Karpas-422 (cell line): ENCODE results near the gene PNMA3. TPM values are rescaled to one million over a fixed set of nuclear protein-coding genes. Genes with fewer than 3 reads are reported as not detected.
"Not testable (repeated sequence)": the region's sequence is repeated elsewhere in the genome, so short reads cannot be mapped to it uniquely, and the experiment has no call there.

Source experiments
- DNase-seq: peaks from one replicate; pipeline ENCODE4 v3.0.0-alpha.2; 2015
- H2AFZ ChIP-seq: fragments of 200-600 bp; sonication (generic); 2 replicates; pipeline ENCODE4 v1.6.1; 2014; ENCODE audit warnings: antibody characterized with exemption, low read length, mixed read lengths
- H3K27ac ChIP-seq: fragments of 200-600 bp; sonication (generic); 2 replicates; pipeline ENCODE4 v1.5.1; 2014; ENCODE audit warnings: mild to moderate bottlenecking, low read length, moderate library complexity
- H3K27me3 ChIP-seq: fragments of 200-600 bp; sonication (generic); 2 replicates; pipeline ENCODE4 v1.6.1; 2014; ENCODE audit warnings: low read length, mixed read lengths
- H3K36me3 ChIP-seq: fragments of 200-600 bp; sonication (generic); 2 replicates; pipeline ENCODE4 v1.6.1; 2014; ENCODE audit warnings: low read length, mixed read lengths; ENCODE audit not compliant: insufficient read depth
- H3K4me1 ChIP-seq: fragments of 200-600 bp; sonication (generic); 2 replicates; pipeline ENCODE4 v1.6.1; 2014; ENCODE audit warnings: mild to moderate bottlenecking, low read length, mixed read lengths
- H3K4me2 ChIP-seq: fragments of 200-600 bp; sonication (generic); 2 replicates; pipeline ENCODE4 v1.6.1; 2014; ENCODE audit warnings: low read length, low read depth, mild to moderate bottlenecking; ENCODE audit not compliant: poor library complexity, severe bottlenecking
- H3K4me3 ChIP-seq: fragments of 200-600 bp; sonication (generic); 2 replicates; pipeline ENCODE4 v1.5.1; 2014; ENCODE audit warnings: mild to moderate bottlenecking, antibody characterized with exemption, low read length, mixed read lengths
- H3K79me2 ChIP-seq: fragments of 200-600 bp; sonication (generic); 2 replicates; pipeline ENCODE4 v1.6.1; 2014; ENCODE audit warnings: mild to moderate bottlenecking, low read length, mixed read lengths
- H3K9ac ChIP-seq: fragments of 200-600 bp; sonication (generic); 2 replicates; pipeline ENCODE4 v1.6.0; 2014; ENCODE audit warnings: low read length
- H3K9me2 ChIP-seq: fragments of 200-600 bp; sonication (generic), shearing (Covaris generic); replicated peaks from 2 replicates; pipeline ENCODE4 v1.6.0; 2014; ENCODE audit warnings: mild to moderate bottlenecking, low read length, moderate library complexity; ENCODE audit not compliant: insufficient read depth
- H3K9me3 ChIP-seq: fragments of 300-700, 200-600 bp; sonication (generic); 2 replicates; pipeline ENCODE4 v1.6.1; 2014; ENCODE audit warnings: low read length, mixed read lengths
- H4K20me1 ChIP-seq: fragments of 200-600 bp; sonication (generic); 2 replicates; pipeline ENCODE4 v1.6.1; 2014; ENCODE audit warnings: mild to moderate bottlenecking, antibody characterized with exemption, low read length, low read depth; ENCODE audit not compliant: insufficient read depth
- small RNA-seq: library from RNA; depleted of rRNA; stranded (forward); fragments of <200 nt; gene quantifications from one replicate; pipeline ENCODE3, GENCODE V24; 2014
- total RNA-seq: library from RNA; depleted of rRNA; stranded (reverse); fragments of >200 nt; shearing (Covaris generic); gene quantifications from 2 replicates; pipeline ENCODE4 v1.2.3, GENCODE V29; 2014; ENCODE audit warnings: low replicate concordance; rRNA removed

Gene PNMA3
- total RNA-seq, 1 experiment from 2014 or later: not detected

DNA sequence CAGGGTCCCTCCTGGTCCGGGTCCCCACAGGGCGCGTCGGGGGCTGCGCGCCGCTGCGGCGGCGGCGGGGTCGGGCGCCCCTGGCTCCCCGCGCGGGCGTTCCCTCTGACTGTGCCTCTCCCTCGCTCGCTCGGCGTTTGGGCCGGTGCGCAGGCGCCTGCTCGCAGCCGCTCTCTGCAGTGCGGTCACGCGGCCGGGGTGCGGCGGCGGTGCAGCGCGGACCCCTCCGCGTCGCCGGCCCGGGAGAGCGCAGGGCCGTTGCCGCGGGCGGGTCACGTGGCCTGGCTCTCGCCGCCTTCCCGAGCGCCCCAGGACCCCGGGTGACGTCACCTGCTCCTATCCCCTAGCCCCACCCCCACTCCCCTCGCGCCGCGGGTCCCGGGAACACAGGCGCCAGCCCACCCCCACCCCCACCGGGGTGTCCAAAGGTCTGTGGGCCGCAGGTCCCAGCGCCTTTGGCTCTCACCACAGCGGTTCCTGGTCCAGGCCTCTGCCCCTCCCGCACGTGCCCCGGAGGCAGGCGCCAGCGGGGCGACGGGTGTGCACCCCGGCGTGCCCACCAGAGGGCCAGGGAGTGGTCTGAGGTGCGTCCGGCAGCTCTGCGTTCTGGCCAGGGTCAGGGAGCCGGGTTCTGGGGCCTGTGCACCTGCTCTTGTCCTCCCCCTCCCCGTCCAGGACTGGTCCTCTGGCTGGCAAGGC, 21.3 kb downstream of the PNMA3 start:
- not testable (repeated sequence) for DNase-seq, H3K27me3 ChIP-seq, H3K9me2 ChIP-seq, H3K36me3 ChIP-seq, H3K4me3 ChIP-seq, H3K79me2 ChIP-seq, H2AFZ ChIP-seq, H3K4me1 ChIP-seq, H3K4me2 ChIP-seq, H3K9me3 ChIP-seq, H4K20me1 ChIP-seq, H3K9ac ChIP-seq, H3K27ac ChIP-seq

DNA sequence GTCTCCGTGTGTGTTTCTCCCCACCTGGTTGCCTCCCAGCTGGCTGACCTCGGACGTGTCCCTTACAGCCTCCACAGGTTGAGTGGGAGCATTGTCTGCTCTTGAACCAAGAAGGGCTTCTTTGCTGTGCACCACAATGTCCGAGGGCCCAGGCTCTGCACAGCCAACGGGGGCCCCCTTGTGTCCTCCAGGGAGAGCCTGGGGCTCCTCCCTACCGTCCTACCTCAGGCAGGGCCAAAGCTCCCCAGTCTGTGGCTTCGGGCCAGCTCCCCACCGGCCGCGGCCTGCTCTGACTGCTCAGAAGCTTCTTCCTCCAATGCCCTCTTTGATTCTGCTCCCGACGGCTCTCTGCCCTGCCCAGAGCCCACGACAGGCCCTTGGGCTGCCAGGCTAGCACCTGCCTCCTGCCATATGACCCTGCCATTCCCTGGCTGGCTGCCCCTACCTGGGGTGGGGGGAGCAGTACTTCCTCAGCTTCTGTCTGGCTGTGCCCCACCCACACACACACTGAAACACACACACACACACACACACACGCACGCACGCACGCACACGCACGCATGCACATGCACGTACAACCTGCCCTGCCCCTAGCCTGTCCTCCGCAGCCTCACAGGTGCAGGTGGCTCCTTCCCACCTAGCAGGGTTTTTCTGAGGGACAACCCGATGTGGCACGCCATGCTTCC, 27.1 kb downstream of the PNMA3 start:
- not testable (repeated sequence) for DNase-seq, H3K9me3 ChIP-seq, H3K79me2 ChIP-seq, H3K9me2 ChIP-seq, H3K4me1 ChIP-seq, H3K4me2 ChIP-seq, H3K27ac ChIP-seq, H3K27me3 ChIP-seq, H3K4me3 ChIP-seq, H2AFZ ChIP-seq, H3K9ac ChIP-seq, H4K20me1 ChIP-seq, H3K36me3 ChIP-seq

DNA sequence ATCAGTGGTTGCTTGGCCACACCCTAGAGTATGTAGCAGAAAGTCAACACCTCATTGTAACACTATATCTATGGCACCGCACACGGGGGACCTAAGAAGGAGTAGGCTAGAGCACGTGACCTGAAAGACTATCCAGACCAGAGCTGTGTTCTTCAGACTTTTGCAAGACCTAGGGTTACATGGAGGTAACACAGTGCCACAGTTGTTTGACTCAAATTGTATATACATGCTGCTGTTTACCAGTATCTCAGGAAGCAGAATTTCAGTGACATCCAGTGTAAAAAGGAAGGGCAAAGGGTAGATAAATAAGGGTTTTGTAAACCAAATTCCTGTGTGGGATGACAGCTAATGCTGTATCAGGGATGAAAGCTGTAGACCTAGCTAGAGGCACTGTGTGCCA, 46.1 kb downstream of the PNMA3 start:
- no peaks in the 10 kb centered on the region for H4K20me1 ChIP-seq
- no peak overlapping the region for H3K4me2 ChIP-seq
- H3K27me3 ChIP-seq: no peaks in the 10 kb centered on the region
- no peaks in the 10 kb centered on the region for H3K9me2 ChIP-seq
- H3K4me1 ChIP-seq: no peaks in the 10 kb centered on the region
- no peak for DNase-seq
- no peaks in the 10 kb centered on the region for H3K9me3 ChIP-seq
- no peaks in the 10 kb centered on the region for H3K79me2 ChIP-seq
- no peak overlapping the region for H3K4me3 ChIP-seq
- no peak overlapping the region for H3K9ac ChIP-seq
- no peak overlapping the region for H3K27ac ChIP-seq
- H2AFZ ChIP-seq: no peak overlapping the region
- H3K36me3 ChIP-seq: no peaks in the 10 kb centered on the region

DNA sequence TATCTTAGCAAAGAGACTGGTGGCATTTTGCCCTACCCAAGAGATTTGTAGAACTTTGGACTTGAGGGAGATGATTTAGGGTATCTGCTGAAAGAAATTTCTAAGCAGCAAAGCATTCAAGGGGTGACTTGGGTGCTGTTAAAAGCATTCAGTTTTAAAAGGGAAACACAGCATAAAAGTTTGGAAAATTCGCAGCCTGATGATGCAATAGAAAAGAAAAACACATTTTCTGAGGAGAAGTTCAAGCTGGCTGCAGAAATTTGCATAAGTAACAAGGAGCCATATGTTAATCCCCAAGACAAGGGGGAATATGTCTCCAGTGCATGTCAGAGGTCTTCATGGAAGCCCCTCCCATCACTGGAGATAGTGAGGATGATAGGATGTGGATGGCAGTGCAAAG, 48.7 kb downstream of the PNMA3 start:
- H2AFZ ChIP-seq, H3K79me2 ChIP-seq, H3K4me2 ChIP-seq: not testable (repeated sequence)

DNA sequence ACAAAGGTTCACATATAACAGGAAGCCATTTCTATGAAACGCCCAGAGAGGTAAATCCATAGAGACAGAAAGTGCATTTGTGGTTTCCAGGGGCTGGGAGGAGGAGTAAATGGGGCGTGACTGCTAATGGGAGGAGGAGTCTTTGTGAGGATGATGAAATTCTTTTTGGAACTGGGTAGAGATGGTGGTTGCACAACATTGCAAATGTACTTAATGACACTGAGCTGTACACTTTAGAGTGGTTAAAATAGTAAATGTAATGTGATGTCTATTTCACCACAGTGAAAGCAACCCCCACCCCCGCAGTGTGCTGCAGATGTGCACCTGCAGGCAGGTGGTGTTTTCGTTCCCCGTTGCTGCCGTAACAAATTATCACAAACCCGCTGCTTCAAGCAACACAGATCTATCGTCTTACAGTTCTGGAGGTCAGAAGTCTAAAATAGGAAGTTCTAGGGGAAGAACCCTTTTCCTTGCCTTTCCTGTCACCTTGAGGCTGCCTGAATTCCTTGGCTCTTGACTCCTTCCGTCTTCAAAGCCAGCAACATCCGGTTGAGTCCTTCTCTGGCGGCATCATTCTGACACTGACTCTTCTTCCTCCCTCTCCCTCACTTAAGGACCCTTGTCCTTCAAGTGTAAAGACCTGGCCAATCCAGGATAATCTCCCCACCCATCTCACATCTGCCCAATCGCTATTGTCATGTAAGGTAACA, 50.0 kb downstream of the PNMA3 start:
- not testable (repeated sequence) for H2AFZ ChIP-seq, H3K4me3 ChIP-seq, H3K9me3 ChIP-seq, H3K4me2 ChIP-seq, H3K36me3 ChIP-seq, H3K4me1 ChIP-seq, H3K27ac ChIP-seq, DNase-seq, H3K9ac ChIP-seq, H3K79me2 ChIP-seq, H3K9me2 ChIP-seq, H3K27me3 ChIP-seq, H4K20me1 ChIP-seq

More for the DNA sequence above, 48.7 kb downstream of the PNMA3 start:
- not testable (repeated sequence) for H3K4me3 ChIP-seq, H3K9me2 ChIP-seq, H3K27me3 ChIP-seq, H4K20me1 ChIP-seq, H3K9ac ChIP-seq, H3K27ac ChIP-seq, H3K36me3 ChIP-seq, DNase-seq, H3K9me3 ChIP-seq, H3K4me1 ChIP-seq

Small RNA genes within 50 kb of the gene (small RNA-seq; reads per million reads assigned to genes)
- not detected for gene AC243428.1

Other genes starting within 250 kb of the PNMA3 start
- 16.8 and 24.1 TPM in 2 replicates for gene CETN2, start 225.7 kb upstream of the PNMA3 start, total RNA-seq
- gene NSDHL, start 225.4 kb upstream of the PNMA3 start, total RNA-seq: 23.6 and 23.8 TPM in 2 replicates
- gene ZNF185, start 158.4 kb upstream of the PNMA3 start, total RNA-seq: 0.43 and 0.67 TPM in 2 replicates
- gene PNMA5, start 62.4 kb upstream of the PNMA3 start, total RNA-seq: not detected in 2 replicates
- gene PNMA6A, start 16.0 kb downstream of the PNMA3 start, total RNA-seq: not detected in 2 replicates
- 31.6 and 46.4 TPM in 2 replicates for gene MAGEA1, start 122.8 kb downstream of the PNMA3 start, total RNA-seq